Suppressor macrophage treated with lipopolysaccharide for 1 hour (primary cell): ENCODE measurements around the gene IL17F.
"Not testable (repeated sequence)": the region's sequence is repeated elsewhere in the genome, so short reads cannot be mapped to it uniquely, and the experiment has no call there.

Experiments used
- DNase-seq, 3 donors: peaks; one replicate each; pipeline ENCODE4 v3.0.0-alpha.2; 2020 to 2022

Gene IL17F

DNA sequence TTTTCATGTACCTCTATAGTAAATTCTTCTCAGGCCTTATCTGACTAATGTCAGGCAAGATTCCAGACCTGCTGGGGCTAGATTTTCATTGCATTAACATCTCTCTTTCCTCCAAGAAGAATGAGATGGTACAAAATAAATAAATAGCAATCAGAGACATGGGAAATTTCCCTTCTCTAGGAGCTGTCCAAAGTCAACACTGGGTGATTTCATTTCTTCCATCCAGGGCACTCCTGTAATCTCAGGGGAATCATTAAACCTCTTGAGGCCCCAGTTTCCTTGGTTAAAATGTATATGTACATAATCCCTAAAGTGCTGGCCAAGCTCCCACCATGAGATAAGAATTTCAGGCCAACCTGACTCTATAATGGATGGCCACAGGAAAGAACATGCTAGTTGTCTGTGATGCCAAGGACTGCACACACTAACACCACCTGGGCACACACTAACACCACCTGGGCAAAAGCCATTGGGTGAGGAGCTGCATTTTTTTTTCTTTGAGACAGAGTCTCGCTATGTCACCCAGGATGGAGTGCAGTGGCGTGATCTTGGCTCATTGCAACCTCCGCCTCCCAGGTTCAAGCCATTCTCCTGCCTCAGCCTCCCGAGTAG is 912 bp downstream of the IL17F start:
- DNase-seq = no peak

- DNase-seq = no peak
These were observed 2.5 kb downstream of the IL17F start for GRCh38 chr6:52241819-52242218.

DNA sequence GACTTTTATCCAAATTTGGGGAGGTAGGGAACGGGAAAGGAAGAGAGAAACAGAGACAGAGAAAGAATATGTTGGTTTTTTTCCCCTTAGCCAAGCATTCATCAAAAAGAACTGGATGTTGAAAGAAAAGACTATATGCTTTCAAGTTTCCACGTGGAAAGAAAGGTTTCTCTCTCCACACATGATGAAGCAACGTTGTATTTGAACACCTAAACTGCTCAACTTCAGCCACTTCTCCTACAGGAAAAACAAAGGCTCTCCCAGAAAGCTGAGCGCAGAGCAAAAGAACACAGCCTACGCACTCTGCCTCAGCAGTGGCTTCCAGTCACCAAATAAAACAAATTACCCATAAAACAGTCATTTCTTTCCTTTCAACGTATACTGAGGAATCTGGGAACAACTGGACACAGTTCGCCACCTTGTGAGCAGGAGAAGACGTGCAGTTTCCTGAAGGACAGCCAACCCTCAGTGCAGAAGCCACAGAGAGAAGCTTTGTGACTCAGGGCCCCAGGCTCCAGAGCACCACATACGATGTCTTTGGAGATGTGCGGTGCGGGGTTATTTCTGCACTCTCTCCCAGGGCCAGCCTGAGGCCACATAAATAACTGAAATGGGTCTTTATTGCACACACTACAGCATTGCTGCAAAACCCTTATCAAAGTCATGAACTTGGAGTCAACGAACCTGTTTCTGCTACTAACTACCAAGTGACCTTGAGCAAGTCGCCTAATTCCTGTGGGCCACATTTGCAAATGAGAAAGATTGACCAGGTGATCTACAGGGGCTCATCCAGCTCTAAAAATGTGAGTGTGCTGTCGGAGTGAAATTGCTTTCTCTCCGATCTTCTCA is 10.1 kb downstream of the IL17F start:
- peak in 1 of 3 donors; percentile 9 for DNase-seq

GRCh38 chr6:52233005-52233404 is 11.3 kb downstream of the IL17F start:
- DNase-seq = no peak

GRCh38 chr6:52231406-52232127 is 12.7 kb downstream of the IL17F start:
- no peak for DNase-seq

DNA sequence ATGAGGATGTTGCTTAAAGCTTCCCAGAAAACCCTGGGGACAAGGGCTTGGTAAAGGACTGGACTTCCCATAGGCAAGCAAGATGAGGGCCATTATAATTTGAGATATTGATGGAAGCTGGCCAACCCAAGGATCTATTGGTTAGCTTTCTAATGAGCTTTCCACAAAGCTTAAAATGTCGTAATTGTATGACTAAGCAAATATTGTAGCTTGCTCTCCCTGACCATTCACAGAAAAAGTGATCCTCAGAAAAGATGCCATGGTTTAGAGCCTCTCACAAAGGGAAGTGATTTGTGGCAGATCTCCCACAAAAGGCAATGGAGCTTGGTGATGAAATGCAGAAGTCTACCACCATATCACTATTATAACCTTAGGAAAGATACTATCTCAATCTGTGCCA is 13.6 kb downstream of the IL17F start:
- DNase-seq = no peak

DNA sequence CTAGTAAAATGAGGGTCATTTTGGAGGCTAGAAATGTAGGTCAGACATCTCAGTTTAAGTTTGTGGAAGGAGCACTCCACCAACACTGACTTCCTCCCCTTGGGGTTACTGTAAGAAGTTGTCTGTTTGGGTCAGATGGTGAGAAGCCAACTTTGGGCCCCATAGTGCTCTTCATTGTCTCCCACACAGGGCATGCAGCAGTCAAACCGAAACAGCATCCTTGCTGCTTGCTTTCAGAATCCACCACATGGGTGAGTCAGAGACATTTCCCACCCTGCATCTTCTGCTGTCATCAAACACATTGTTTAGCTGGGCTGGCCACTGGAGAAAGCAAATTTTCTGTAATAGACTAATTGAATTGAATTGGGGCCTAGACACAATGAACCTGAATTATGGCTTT is 16.8 kb downstream of the IL17F start:
- no peak for DNase-seq

- DNase-seq = no peak
These were observed 23.0 kb downstream of the IL17F start for GRCh38 chr6:52221302-52221701.

DNA sequence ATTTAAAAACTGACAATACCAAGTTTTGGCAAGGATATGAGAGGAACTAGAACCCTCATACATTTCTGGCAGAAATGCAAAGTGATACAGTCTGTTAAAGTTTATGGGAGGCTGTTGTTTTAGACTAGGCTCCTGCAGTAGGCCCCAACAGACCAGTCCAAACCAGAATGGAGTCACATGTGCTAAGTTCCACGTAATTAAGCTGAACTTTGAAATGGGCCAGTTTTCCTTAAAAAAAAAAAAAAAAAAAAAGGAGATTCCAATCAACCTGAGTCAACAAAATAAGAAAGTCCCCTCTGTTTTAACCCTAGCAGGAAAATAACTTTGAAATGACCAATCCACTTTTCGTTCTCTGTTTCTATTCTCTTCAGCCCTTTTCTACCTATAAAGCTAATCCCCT is 26.5 kb downstream of the IL17F start:
- no peak for DNase-seq

GRCh38 chr6:52216932-52217575 is 27.2 kb downstream of the IL17F start:
- no peak for DNase-seq

GRCh38 chr6:52215787-52216186 is 28.5 kb downstream of the IL17F start:
- no peak for DNase-seq

DNA sequence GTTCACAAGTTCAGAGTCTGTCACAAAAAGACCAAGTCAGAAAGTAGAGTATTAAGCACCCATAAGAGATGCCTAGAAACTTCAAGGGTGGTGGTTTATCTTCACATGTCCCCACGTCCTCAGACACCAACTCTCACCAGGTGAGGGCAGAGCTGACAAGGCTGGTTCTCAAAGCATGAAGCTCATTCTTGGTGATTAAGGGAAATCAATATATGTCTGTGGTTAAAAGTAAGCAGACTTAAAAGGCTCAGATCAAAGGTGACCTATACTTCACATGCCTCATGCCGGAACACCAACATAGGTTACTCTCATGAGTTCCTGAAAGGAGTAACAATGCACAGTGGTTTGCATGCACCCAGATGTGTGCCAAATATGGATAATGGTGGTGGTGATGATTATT is 31.2 kb downstream of the IL17F start:
- no peak for DNase-seq

GRCh38 chr6:52210227-52210626 is 34.1 kb downstream of the IL17F start:
- DNase-seq = no peak

- no peak for DNase-seq
These were observed 34.5 kb downstream of the IL17F start for GRCh38 chr6:52209770-52210169.

- no peak for DNase-seq
These were observed 35.7 kb downstream of the IL17F start for GRCh38 chr6:52208612-52209011.

DNA sequence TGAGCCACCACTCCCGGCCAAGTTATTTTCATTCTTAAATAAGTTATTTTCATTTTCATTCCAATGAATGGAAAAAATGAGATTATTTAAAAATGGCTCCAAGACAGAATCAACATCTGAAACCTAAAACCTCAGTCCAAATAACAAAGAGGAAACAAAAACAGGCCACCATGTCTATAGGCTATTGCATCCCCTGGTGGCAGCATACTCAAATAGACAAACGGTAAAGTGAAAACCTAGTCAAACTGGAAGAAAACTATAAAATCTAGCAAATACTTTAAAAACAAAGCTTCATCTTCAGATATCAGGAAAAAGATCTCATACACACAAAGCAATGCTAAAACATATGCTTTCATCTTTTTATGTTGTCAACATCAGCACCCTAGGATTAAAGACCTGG is 37.2 kb downstream of the IL17F start:
- no peak for DNase-seq

DNA sequence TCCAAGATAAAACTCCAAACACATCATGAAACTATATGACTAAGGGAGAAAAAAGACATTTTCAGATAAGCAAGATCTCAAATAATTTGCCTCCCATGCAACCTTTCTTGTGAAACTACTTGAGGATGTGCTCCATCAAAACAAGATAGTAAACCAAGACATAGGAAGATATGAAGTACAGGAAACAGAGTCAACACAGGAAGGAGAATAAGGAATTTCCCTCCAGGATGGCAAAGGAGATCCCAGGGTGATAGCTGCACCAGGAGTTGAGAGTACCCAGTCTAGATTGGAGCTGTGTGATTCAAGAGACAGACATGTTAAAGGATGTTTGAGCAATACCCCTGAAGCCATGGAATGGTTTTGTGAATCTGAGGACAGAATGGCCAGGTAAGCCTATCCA is 42.8 kb downstream of the IL17F start:
- DNase-seq = no peak

- no peak for DNase-seq
These were observed 43.3 kb downstream of the IL17F start for GRCh38 chr6:52201046-52201445.

DNA sequence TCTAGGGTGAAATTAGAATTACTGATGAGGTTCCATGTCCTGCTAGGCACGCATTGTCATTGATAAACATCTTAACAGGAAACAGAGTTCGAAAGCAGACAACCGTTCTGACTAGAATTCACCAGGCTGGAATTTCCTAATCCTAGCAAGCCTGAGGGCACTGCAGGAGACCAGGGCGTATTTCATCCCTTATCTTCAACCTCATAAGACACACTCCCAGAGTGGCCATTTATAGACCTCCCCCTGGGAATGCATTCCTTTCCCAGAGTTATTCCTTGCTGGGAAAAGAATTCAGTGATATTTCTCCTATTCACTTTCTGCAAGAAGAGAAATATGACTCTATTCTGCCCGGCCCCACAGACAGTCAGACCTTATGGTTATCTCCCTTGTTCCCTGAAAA is 44.2 kb downstream of the IL17F start:
- not testable (repeated sequence) for DNase-seq

GRCh38 chr6:52195886-52196285 is 48.4 kb downstream of the IL17F start:
- DNase-seq = no peak

GRCh38 chr6:52191824-52192223 is 52.5 kb downstream of the IL17F start:
- no peak for DNase-seq

DNA sequence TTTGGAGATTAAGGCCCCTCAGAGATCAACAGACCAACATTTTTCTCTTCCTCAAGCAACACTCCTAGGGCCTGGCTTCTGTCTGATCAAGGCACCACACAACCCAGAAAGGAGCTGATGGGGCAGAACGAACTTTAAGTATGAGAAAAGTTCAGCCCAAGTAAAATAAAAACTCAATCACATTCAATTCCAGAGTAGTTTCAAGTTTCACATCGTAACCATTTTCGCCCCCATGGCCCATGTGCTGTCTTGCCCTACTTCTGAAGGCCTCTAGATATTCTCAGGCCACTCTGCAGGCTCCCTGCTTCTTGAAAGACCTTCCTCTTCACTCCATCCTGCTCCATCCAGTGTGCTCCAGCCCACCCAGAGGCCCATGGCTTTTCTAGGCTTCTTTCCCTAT is 53.9 kb downstream of the IL17F start:
- no peak for DNase-seq

GRCh38 chr6:52189974-52190373 is 54.3 kb downstream of the IL17F start:
- DNase-seq = no peak
